CD4-positive, alpha-beta T cell treated with Interleukin-2 at 100 ng/mL for 4 hours (primary cell): ENCODE data around the gene ITGAL.

ENCODE experiments used
- DNase-seq: peaks from one replicate; pipeline ENCODE4 v3.0.0-alpha.2; 2020; ENCODE audit warnings: low spot score

ITGAL gene

GRCh38 chr16:30541502-30542329 is 69.2 kb downstream of the ITGAL start:
- no peak for DNase-seq

DNA sequence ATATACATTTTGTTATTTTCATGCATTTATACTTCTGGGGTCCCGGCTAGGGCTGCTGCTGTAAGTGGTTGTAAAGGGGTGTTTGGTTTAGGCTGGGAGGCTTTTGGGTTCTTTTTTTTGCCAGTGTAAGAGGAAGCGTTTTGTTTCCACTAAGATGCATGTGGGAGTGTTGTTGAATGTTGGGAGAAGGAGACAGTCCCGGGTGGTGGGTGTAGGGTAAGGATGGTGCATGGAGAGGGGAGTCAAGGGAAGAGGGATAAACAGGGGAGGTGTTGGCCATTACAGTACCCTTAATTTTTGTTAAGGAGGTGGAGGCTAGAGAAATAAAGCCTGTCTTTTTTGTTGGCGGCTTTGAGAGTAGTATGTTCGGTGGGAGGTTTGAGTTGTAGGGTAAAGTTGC is 70.5 kb downstream of the ITGAL start:
- no peak for DNase-seq

GRCh38 chr16:30546115-30546514 is 73.6 kb downstream of the ITGAL start:
- no peak for DNase-seq

GRCh38 chr16:30548416-30549253 is 76.1 kb downstream of the ITGAL start:
- no peak for DNase-seq

DNA sequence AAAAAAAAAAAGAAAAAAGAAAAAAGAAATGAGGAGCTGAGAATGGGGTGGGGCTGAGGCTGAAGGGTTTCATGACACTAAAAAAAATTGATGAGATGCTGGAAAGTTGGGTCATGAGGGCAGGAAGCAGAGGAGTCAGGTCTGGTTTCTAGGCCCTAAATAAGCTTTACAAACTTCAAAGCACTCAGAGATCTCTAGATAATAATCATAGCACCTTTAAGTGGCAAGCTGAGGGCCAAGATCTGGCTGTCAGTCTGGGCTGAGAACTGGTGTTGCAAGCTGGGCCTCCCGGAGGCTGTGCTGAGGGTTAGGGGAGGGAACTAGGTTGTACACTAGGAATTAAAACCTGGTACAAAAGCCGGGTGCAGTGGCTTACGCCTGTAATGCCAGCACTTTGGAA is 79.2 kb downstream of the ITGAL start:
- peak; percentile 83 for DNase-seq

DNA sequence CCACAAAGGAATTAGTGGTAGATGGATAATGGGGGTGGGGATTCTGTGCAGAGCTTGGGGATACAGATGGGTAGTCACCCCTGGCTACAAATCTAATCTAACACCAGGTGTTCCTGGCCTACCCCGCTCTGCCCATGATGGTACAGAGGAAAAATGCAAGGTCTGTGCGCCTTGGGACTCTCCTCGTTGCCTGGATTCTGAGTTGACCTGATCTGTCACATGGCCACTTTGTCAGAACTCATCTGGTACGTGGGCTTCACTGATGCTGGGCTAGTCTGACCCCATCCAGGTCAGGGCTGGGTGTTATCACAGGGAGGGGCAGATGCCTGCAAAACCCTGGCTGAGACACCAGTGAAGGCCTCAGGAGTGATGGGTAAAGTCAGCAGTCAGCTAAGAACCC is 80.4 kb downstream of the ITGAL start:
- DNase-seq, result no peak

DNA sequence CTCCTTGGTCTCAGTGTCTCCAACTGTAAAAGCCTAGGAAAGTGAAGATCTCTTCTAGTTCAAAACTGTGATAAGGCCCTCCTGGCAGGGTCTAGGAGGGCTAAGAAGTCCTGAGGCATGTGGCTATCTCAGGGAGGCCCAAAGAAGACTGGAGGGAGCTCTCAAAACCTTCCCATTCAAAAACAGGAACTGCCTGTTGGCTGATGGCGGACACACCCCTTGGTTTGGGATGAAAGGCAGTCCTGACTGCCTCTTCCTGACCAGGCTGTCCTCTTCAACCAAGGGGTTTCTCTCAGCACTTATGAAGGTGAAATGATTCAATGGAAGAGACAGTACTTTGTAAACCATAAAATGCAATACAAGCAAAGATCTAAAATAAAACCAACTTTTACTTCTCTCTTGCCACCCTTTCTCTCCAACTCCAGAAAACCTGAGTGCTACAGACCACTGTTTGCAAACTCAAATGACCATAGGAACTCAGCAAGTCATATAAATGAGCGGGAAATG is 80.9 kb downstream of the ITGAL start:
- no peak for DNase-seq

DNA sequence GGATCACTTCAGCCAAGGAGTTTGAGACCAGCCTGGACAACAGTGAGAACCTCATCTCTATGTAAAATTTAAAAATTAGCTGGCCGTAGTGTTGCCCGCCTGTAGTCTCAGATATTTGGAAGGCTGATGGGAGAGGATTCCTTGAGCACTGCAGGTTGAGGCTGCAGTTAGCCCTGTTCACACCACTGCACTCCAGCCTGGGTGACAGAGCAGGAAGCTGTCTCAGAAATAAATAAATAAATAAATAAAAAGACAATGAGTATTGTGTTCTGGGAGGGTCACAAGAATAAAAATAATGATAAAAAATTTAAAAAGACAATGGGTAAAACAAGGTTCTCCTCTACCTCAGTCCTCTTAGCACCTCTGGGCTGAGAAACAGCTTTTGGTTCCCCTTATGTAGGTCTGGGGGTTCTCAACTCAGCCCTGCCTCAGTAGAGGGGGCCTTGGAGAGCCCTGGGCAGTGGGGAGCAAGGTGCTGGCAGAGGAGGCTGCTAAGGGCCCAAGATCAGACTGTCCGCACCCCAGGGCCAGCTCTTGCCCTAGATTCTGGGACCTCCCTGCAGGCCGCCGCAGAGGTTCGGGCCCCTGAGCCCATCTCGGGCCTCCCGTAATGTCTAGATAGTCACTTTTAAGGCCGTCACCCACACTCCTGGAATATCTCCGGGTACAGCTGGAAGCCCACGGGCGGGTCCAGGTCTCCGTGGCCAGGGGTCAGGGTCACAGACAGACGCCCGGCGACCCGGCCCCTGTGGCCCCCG is 82.2 kb downstream of the ITGAL start:
- DNase-seq, result no peak

DNA sequence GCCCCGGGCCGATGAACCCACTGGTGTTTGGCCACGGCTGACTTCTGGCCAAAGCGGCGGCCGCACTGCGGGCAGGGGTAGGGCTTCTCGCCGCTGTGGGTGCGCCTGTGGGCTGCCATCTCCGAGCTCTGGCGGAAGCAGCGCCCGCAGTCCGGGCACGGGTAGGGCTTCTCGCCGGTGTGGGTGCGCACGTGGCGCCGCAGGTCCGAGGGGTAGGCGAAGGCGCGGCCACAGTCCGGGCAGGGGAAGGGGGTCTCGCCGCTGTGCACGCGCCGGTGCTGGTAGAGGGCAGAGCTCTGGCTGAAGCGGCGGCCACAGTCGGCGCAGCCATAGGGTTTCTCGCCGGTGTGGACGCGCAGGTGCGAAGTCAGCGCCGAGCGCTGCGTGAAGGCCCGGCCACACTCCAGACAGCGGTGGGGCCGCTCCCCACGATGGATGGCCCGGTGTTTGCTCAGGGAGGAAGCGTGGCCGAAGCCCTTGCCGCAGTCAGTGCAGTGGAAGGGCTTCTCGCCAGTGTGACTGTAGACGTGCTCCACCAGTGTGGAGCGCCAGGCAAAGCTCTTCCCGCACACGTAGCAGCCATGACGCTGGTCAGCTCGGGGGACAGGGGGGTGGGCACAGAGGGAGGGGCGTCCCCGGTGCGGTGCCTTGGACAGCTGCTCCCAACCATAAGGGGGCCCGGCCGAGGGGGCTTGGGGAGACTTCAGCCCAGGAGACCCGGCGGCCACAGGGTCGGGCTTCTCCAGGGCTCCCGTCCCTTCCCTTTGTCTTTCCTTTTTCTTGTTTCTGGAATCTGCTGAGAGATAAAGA is 83.0 kb downstream of the ITGAL start:
- no peak for DNase-seq

DNA sequence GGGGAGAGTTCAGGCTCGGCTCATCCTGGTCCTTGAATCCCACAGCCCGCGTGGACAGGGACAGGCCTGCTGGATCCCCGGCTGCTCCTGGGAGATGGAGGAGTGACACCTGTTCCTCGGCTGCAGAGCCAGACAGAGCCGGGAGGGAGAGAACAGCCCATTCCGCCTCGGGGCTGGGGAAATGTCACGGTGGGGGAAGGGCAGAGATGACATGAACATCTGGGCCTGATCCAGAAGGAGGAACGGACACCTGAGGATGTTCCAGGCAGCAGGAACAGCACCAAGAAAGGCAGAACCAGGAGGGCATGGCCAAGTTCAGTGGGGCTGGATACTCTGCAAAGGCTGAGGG is 83.6 kb downstream of the ITGAL start:
- DNase-seq, result no peak

- DNase-seq, result no peak
Measured at GRCh38 chr16:30557707-30557956, 85.1 kb downstream of the ITGAL start.

DNA sequence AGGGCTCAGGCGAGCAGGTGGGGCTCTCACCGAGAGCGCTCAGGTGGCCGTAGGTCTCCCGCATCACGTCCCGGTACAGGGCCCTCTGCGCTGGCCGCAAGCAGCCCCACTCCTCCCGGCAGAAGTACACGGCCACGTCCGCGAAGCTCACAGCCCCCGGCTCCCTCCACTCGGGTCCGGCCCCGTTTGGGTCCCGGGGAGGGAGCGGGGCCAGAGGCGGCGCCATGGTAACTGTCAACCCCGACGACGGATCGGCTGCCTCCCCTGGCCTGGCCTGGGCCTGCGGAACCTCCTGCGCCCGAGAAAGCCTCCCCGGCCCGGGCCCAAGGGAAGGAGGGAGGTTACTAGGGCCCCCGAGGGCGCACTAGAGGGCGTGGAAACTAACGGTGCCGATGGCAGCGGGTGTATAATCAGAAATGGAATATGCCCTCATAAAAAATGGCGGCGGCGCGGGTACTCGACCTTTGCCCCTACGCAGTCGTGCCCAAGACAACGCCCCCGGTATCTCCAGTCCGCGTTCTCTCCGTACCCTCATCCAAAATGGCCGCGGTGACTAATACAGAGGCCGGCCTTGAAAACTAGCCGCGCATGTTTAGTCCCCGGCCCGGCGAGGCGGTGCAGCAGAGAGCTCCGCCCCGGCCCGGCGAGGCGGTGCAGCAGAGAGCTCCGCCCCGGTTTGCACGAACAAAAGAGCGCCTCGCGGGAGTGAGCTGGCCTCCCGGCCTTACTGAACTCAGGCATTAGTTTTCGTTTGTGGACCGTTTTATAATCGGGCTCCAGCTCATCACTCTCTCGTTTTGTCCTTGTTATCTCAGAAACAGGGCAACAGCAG is 85.6 kb downstream of the ITGAL start, which contains the start of gene ZNF764:
Gene ZNF764, minus strand, starts transcription at position 418 of the 832 bp plus-strand sequence. Its CDS starts 192 bp downstream, at position 226.
- peak; percentile 99 for DNase-seq

DNA sequence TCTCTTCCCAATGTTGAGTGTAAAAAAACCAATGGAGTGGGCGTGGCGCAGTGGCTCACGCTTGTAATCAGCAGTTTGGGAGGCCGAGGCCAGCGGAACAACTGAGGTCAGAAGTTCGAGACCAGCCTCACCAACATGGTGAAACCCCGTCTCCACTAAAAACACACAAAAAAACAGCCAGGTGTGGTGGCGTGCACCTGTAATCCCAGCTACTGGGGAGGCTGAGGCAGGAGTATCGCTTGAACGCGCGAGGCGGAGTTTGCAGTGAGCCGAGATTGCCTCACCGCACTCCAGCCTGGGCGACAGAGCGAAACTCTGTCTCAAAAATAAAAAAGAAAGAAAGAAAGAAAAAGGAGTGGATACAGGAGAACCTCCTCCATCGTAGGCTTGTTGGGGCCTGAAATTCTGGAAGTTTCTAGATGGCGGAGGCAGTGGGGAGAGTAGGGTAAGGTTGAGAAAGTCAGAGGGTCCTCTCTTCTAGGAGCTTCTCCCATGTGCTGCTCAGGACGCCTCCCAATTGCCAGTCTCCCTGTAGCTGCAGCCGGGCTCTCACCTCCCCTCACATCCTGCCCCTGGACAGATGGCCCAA is 86.3 kb downstream of the ITGAL start:
- no peak for DNase-seq

GRCh38 chr16:30559690-30560089 is 87.1 kb downstream of the ITGAL start:
- no peak for DNase-seq

- peak; percentile 38 for DNase-seq
Measured at GRCh38 chr16:30561089-30561816, 88.7 kb downstream of the ITGAL start.

DNA sequence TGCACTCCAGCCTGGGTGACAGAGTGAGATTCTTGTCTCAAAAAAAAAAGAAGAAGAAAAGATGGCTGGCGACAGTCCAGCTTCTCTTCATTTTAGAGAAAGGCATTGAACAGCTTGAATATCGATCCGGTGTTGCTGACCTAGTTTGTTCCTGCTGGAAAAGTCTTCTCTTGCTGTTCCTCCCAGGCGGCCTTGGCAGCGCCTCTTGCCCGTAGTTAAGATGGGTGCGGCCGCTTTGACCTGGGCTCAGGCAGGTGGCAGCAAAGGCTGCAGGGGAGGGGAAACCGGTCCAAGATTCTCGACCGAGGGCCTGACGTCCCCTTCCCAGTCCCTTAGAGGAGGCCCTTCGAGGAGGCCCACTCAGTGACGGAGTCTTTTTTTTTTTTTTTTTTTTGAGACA is 89.5 kb downstream of the ITGAL start:
- no peak for DNase-seq

DNA sequence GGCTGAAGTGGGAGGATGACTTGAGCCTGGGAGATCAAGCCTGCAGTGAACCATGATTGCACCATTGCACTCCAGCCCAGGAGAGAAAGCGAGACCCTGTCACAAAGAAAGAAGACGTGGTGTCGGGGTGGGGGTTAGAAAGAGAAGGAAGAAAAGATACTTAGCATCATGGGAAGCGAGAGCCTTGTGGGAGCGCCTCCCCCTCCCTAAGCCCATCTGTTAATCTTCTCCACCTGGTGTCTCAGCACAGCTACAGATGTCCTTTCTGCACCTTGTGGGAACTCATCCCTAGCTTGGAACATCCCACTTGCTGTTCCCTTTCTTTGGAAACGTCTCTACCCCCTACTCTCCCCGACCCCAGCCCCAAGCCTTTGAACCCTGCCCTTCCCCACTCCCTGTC is 93.0 kb downstream of the ITGAL start:
- DNase-seq, result no peak

DNA sequence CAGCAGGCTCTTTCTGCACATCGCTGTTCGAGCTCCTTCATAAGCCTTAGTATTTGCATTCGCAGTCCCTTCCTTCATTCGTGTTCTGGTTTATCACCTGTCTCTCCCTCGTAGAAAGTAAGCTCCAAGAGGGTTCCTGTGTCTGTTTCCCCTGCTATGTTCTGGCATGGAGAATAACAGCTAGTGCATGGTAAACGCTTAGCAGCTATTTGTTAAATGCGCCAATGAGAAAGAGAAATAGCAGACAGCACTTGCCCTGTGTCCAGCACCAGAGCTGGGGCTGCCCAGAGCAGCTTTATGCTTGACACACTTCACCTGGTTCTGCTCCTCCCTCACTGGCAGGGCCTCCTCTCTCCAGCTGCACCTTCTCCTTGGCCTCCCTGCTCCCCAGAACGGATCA is 93.4 kb downstream of the ITGAL start:
- DNase-seq, result no peak

GRCh38 chr16:30566531-30566930 is 94.0 kb downstream of the ITGAL start:
- no peak for DNase-seq
